Omental fat pad (tissue), 4 donors: Measurements from ENCODE around the gene P2RY1. TPM values are rescaled to one million over a fixed set of nuclear protein-coding genes. Genes with fewer than 3 reads are reported as not detected.
"Not testable (repeated sequence)": the region's sequence is repeated elsewhere in the genome, so short reads cannot be mapped to it uniquely, and the experiment has no call there.

Experiments used
- ATAC-seq: fragments of 150-250 bp; one replicate; pipeline ENCODE4 v1.9.1; 2016; ENCODE audit warnings: mild to moderate bottlenecking, moderate library complexity; ENCODE audit not compliant: low FRiP score
- DNase-seq: peaks from one replicate; pipeline ENCODE4 v3.0.0-alpha.2; 2019; ENCODE audit warnings: low spot score
- total RNA-seq, 4 donors: library from RNA; depleted of rRNA; stranded (reverse); fragments of >200 nt; gene quantifications; one replicate each; pipeline ENCODE4 v1.1.0, GENCODE V29; 2016
- TF ChIP-seq, protein P1 (sequence below), 3 donors: fragments of 450-650 bp; IDR thresholded peaks; one replicate each; pipeline ENCODE4 v1.5.1; 2016 to 2017; ENCODE audit warnings: antibody characterized with exemption in 3 of 3, mild to moderate bottlenecking in 3 of 3, moderate library complexity in 2 of 3

Gene P2RY1
- total RNA-seq, 4 donors from 2014 or later = 2.7 to 6.0 (median 5.1) TPM

DNA sequence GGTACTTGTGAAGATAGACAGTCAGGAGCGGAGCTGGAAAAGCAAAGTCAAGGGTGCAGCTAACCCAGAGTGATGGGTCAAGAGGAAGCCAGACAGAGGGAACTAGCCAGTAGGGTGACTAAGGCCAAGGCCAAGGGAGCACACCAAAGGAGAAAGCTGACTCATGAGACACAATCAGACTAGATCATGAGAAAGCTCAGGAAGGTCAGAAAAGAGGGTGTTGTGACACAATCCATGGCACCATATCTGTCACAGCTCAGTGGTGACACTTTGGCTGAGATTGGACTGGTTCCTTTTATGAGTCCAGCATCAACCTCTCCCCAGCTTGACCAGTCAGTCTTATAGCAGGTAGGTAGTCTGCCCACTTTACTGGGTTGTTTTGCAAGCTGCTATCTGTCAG lies 22.2 kb downstream of the P2RY1 start:
- TF ChIP-seq, protein P1, sequence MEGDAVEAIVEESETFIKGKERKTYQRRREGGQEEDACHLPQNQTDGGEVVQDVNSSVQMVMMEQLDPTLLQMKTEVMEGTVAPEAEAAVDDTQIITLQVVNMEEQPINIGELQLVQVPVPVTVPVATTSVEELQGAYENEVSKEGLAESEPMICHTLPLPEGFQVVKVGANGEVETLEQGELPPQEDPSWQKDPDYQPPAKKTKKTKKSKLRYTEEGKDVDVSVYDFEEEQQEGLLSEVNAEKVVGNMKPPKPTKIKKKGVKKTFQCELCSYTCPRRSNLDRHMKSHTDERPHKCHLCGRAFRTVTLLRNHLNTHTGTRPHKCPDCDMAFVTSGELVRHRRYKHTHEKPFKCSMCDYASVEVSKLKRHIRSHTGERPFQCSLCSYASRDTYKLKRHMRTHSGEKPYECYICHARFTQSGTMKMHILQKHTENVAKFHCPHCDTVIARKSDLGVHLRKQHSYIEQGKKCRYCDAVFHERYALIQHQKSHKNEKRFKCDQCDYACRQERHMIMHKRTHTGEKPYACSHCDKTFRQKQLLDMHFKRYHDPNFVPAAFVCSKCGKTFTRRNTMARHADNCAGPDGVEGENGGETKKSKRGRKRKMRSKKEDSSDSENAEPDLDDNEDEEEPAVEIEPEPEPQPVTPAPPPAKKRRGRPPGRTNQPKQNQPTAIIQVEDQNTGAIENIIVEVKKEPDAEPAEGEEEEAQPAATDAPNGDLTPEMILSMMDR (IDR thresholded peaks at IDR 0.05) = no peak
- no peak for DNase-seq
- peak; percentile 41 for ATAC-seq

DNA sequence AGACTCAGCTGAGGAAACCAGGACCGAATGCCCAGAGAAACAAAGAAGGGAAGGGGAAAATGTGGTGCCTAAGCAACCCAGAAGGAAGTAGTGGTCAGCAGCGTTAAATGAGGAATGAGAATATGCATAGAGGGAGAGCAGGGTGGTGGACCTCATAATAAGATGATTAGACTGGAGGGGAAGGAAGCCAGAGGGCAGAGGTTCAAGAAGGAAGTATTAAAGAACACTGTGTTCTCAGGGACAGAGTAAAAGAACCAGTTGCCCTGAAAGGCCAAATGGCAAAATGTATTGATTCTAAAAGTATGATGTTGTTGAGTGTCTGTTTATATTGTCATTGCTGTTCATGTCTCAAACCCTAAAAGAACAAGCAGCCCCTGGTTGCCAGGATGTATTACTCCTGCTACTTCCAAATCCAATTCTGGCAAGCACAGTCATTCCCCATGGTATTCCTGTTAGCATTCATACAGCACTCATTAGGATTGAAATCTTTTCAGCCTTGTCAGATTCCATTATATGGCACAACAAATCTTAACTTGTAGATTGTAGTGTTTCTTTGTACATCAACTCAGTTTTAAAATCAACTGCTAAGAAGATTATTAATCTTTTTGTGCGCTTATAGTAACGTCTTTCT lies 23.4 kb downstream of the P2RY1 start:
- TF ChIP-seq, protein P1 (IDR thresholded peaks at IDR 0.05) = no peak
- ATAC-seq (no peak), DNase-seq (no peak)

DNA sequence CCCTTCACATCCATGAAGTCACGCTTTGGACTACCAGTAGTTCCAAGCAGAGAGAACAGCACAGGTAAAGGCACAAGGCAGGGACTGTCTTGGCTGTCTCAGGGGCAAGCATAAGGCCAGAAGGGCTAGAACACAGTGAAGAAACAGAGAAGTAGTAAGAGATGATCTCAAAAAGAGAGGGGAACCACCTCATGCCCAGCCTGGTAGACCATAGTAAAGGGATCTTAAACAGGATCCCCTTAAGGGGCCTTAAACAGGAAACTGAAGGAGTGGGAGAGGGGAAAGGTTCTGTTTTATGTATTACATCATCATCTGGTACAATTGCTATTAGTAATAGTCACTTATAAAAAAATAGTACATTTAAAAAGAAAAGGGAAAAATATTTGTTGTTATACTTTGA lies 25.8 kb downstream of the P2RY1 start:
- DNase-seq (no peak), ATAC-seq (no peak)
- TF ChIP-seq, protein P1 (IDR thresholded peaks at IDR 0.05) = no peak

DNA sequence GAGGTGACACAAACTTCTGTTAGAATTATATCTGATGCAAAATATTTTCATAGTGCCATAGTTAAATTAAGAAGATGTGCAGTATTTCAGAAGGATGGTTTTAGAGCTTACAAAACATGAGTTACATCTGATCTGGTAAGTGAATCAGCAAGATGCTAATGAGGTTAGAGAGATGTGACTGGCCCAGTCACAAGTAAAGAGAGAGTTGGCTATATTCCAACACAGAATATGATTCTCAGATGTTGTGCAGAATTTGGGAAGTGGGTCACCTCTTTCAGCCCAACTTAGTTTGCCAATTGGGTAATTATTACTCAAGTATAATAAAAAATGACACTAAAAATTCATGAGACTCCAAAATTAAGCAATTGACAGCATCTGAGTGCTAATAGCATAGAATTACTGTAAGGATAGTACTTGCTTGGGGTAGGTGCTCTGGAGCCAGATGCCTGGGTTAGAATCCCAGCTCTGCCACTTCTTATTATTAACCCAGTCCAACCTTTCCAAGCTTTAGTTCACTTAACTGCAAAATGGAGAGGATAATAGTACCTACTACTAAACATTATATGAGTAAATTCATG lies 30.8 kb downstream of the P2RY1 start:
- TF ChIP-seq, protein P1 (IDR thresholded peaks at IDR 0.05) = no peak
- DNase-seq = no peak
- ATAC-seq = no peak

DNA sequence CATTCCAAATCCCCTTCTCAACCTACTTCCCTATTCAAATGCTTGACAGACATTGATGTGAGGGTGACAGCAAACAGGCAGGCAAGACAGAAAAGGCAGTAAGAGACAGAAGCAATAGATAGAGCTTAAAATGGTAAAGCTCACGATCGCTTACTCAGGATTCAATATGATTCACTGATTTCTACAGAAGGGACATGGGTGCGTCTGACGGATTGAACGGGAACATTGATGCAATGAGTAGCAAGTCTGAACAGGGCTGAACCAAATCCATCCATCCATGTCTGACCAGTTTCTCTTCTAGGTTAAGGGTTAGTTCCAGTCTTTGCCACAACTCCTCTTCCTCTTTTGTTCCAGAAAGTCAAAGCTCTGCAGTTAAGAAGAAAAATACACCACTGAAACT lies 35.1 kb downstream of the P2RY1 start:
- no peak for DNase-seq
- no peak for ATAC-seq
- TF ChIP-seq, protein P1 (IDR thresholded peaks at IDR 0.05) = no peak

DNA sequence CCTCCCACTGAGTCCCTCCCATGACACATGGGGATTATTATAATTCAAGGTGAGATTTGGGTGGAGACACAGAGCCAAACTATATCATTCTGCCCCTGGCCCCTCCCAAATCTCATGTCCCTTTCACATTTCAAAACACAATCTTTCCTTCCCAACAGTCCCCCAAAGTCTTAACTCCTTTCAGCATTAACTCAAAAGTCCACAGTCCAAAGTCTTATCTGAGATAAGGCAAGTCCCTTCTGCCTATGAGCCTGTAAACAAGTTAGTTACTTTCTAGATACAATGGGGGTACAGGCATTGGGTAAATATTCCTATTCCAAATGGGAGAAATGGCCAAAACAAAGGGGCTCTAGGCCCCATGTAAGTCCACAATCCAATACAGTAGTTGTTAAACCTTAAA lies 38.4 kb downstream of the P2RY1 start:
- not testable (repeated sequence) for ATAC-seq, DNase-seq

DNA sequence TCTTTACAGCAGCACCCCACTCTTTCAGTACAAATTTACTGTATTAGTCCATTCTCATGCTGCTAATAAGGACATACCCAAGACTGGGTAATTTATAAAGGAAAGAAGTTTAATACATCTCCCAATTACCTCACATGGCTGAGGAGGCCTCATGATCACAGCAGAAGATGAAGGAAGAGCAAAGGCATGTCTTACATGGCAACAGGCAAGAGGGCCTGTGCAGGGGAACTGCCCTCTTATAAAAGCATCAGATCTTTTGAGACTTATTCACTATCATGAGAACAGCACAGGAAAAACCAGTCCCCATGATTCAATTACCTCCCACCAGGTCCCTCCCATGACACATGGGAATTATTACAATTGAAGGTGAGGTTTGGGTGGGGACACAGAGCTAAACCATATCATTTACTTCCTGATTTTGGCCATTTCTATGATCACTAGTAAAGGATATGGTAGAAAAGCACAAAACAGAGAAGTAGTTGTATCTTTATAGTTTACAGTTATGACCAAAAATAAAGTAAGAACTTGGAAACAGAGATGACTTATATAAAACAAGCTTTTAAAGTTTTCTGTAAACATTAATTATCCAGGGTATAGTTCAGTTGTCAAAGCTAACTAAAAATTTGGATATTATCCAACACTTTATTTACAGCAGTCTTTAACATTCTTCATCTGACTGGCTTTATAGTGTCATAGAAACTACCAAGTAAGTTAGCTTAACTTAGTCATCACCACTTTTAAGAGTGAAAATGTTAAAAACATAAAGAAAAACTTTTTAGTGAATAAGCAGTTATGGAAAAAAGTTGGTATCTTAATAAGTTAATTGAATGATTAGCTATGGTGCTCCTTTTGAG lies 40.2 kb downstream of the P2RY1 start:
- no peak for DNase-seq
- ATAC-seq = no peak
- TF ChIP-seq, protein P1 (IDR thresholded peaks at IDR 0.05) = no peak
